Measurements from ENCODE around the gene PLVAP. TPM values are rescaled to one million over a fixed set of nuclear protein-coding genes. Genes with fewer than 3 reads are reported as not detected.
A peak's percentile ranks its signal among the peaks of the same experiment; 100 is the strongest.

PLVAP gene
- total RNA-seq, 1 donor: 0.09 TPM

GRCh38 chr19:17402982-17403855, 26.1 kb upstream of the PLVAP start:
- H3K4me3 ChIP-seq (ENCODE audit: low read depth, low read length): no peak overlapping the region
- no peak for TF ChIP-seq CTCF (IDR thresholded peaks at IDR 0.05; ENCODE audit: insufficient read depth, low read length)
- DNase-seq (ENCODE audit: low read depth): no peak

- no peak for DNase-seq (ENCODE audit: low read depth)
- no peak overlapping the region for H3K4me3 ChIP-seq (ENCODE audit: low read depth, low read length)
- TF ChIP-seq CTCF (IDR thresholded peaks at IDR 0.05; ENCODE audit: insufficient read depth, low read length): no peak
These were observed 24.5 kb upstream of the PLVAP start for GRCh38 chr19:17401628-17402027.

GRCh38 chr19:17398902-17399527, 21.9 kb upstream of the PLVAP start:
- TF ChIP-seq CTCF (IDR thresholded peaks at IDR 0.05; ENCODE audit: insufficient read depth, low read length): no peak
- DNase-seq (ENCODE audit: low read depth): no peak
- no peak overlapping the region for H3K4me3 ChIP-seq (ENCODE audit: low read depth, low read length)

- peak; percentile 35 for TF ChIP-seq CTCF (IDR thresholded peaks at IDR 0.05; ENCODE audit: insufficient read depth, low read length)
- DNase-seq (ENCODE audit: low read depth): no peak
- no peak overlapping the region for H3K4me3 ChIP-seq (ENCODE audit: low read depth, low read length)
These were observed 17.8 kb upstream of the PLVAP start for GRCh38 chr19:17394891-17395415.

GRCh38 chr19:17393914-17394313, 16.8 kb upstream of the PLVAP start, which contains the start of gene CCDC194:
Gene CCDC194 (minus strand): TSS chr19:17394196. CDS start chr19:17394158, 38 bp downstream.
- no peak within 1 kb of the TSS for H3K4me3 ChIP-seq (ENCODE audit: low read depth, low read length)
- no peak for TF ChIP-seq CTCF (IDR thresholded peaks at IDR 0.05; ENCODE audit: insufficient read depth, low read length)
- no peak for DNase-seq (ENCODE audit: low read depth)

GRCh38 chr19:17393002-17393401, 15.9 kb upstream of the PLVAP start:
- no peak for TF ChIP-seq CTCF (IDR thresholded peaks at IDR 0.05; ENCODE audit: insufficient read depth, low read length)
- no peak for DNase-seq (ENCODE audit: low read depth)
- no peak overlapping the region for H3K4me3 ChIP-seq (ENCODE audit: low read depth, low read length)

All from fibroblast of the aortic adventitia (primary cell).